GM21447 (cell line): ENCODE results near the gene CRPPA.
"Not testable (repeated sequence)": the region's sequence is repeated elsewhere in the genome, so short reads cannot be mapped to it uniquely, and the experiment has no call there.

Source experiments
- ATAC-seq: cut with Tn5 transposase; IDR thresholded peaks from one replicate; pipeline ENCODE4 v1.9.1; 2021; ENCODE audit not compliant: unreplicated experiment

Gene CRPPA

GRCh38 chr7:16421333-16422102 is at the start of gene CRPPA:
Gene CRPPA (minus strand): TSS chr7:16421538. CDS start chr7:16421322, 216 bp downstream.
- ATAC-seq, result peak; percentile 29

GRCh38 chr7:16465469-16466361 is 44.4 kb upstream of the CRPPA start, which contains the start of gene SOSTDC1:
Gene SOSTDC1 (minus strand): TSS chr7:16465738. CDS start chr7:16465668, 70 bp downstream.
- no peak for ATAC-seq

- ATAC-seq, result no peak
Observed at GRCh38 chr7:16463949-16464715, 42.8 kb upstream of the CRPPA start.

GRCh38 chr7:16463520-16463919 is 42.2 kb upstream of the CRPPA start:
- ATAC-seq, result no peak

- ATAC-seq, result no peak
Observed at GRCh38 chr7:16462431-16462889, 41.1 kb upstream of the CRPPA start.

- ATAC-seq, result no peak
Observed at GRCh38 chr7:16460789-16461493, 39.6 kb upstream of the CRPPA start.

GRCh38 chr7:16456303-16456702 is 35.0 kb upstream of the CRPPA start:
- not testable (repeated sequence) for ATAC-seq

GRCh38 chr7:16455591-16455990 is 34.3 kb upstream of the CRPPA start:
- ATAC-seq, result no peak

- ATAC-seq, result no peak
Observed at GRCh38 chr7:16450366-16450765, 29.0 kb upstream of the CRPPA start.

- ATAC-seq, result no peak
Observed at GRCh38 chr7:16447876-16448275, 26.5 kb upstream of the CRPPA start.

GRCh38 chr7:16446508-16446907 is 25.2 kb upstream of the CRPPA start:
- ATAC-seq, result no peak

GRCh38 chr7:16443871-16444270 is 22.5 kb upstream of the CRPPA start:
- not testable (repeated sequence) for ATAC-seq

GRCh38 chr7:16438988-16439387 is 17.6 kb upstream of the CRPPA start:
- ATAC-seq, result no peak

GRCh38 chr7:16436306-16436705 is 15.0 kb upstream of the CRPPA start:
- ATAC-seq, result no peak

GRCh38 chr7:16433568-16434122 is 12.3 kb upstream of the CRPPA start:
- ATAC-seq, result no peak

GRCh38 chr7:16432425-16432731 is 11.0 kb upstream of the CRPPA start:
- ATAC-seq, result no peak

GRCh38 chr7:16431646-16432424 is 10.5 kb upstream of the CRPPA start:
- ATAC-seq, result peak; percentile 77

GRCh38 chr7:16430133-16430532 is 8.8 kb upstream of the CRPPA start:
- ATAC-seq, result no peak

GRCh38 chr7:16428672-16429071 is 7.3 kb upstream of the CRPPA start:
- no peak for ATAC-seq
